CD4-positive, alpha-beta T cell treated with Interleukin-15 for 4 hours (primary cell): ENCODE data around the gene ZFR2.
"Not testable (repeated sequence)": the region's sequence is repeated elsewhere in the genome, so short reads cannot be mapped to it uniquely, and the experiment has no call there.

Experiments
- DNase-seq: peaks from one replicate; pipeline ENCODE4 v3.0.0-alpha.2; 2020; ENCODE audit warnings: low spot score

Gene ZFR2

GRCh38 chr19:3770136-3770999, 98.5 kb downstream of the ZFR2 start:
- DNase-seq = no peak

- DNase-seq = no peak
Measured at GRCh38 chr19:3769494-3769893, 99.3 kb downstream of the ZFR2 start.

- DNase-seq = no peak
Measured at GRCh38 chr19:3768748-3769099, 100.1 kb downstream of the ZFR2 start.

- no peak for DNase-seq
Measured at GRCh38 chr19:3768015-3768747, 100.7 kb downstream of the ZFR2 start.

GRCh38 chr19:3767050-3767449, 101.8 kb downstream of the ZFR2 start:
- no peak for DNase-seq

GRCh38 chr19:3766520-3766919, 102.3 kb downstream of the ZFR2 start:
- DNase-seq = no peak

- not testable (repeated sequence) for DNase-seq
Measured at GRCh38 chr19:3765757-3766156, 103.1 kb downstream of the ZFR2 start.

GRCh38 chr19:3765121-3765520, 103.7 kb downstream of the ZFR2 start:
- no peak for DNase-seq

GRCh38 chr19:3762501-3763459, 106.1 kb downstream of the ZFR2 start, which contains the start of gene MRPL54:
Gene MRPL54, plus strand, starts transcription at chr19:3762682. Its CDS starts 19 bp downstream, at chr19:3762701.
- peak; percentile 99 for DNase-seq

- DNase-seq = no peak
Measured at GRCh38 chr19:3762130-3762473, 106.7 kb downstream of the ZFR2 start.

GRCh38 chr19:3761382-3762129, 107.3 kb downstream of the ZFR2 start, which contains the start of gene APBA3:
Gene APBA3, minus strand, starts transcription at chr19:3761692. Its CDS starts 1,428 bp downstream, at chr19:3760264.
- DNase-seq = peak; percentile 95

GRCh38 chr19:3760871-3761361, 107.9 kb downstream of the ZFR2 start:
- DNase-seq = peak; percentile 23

- DNase-seq = no peak
Measured at GRCh38 chr19:3759482-3760254, 109.2 kb downstream of the ZFR2 start.

- not testable (repeated sequence) for DNase-seq
Measured at GRCh38 chr19:3758297-3758696, 110.5 kb downstream of the ZFR2 start.

- DNase-seq = not testable (repeated sequence)
Measured at GRCh38 chr19:3757705-3758104, 111.1 kb downstream of the ZFR2 start.
